ENCODE data around the gene EDNRA. TPM values are rescaled to one million over a fixed set of nuclear protein-coding genes. Genes with fewer than 3 reads are reported as not detected.

The EDNRA gene
- total RNA-seq, 1 experiment from 2014 or later: 0.16 TPM

DNA sequence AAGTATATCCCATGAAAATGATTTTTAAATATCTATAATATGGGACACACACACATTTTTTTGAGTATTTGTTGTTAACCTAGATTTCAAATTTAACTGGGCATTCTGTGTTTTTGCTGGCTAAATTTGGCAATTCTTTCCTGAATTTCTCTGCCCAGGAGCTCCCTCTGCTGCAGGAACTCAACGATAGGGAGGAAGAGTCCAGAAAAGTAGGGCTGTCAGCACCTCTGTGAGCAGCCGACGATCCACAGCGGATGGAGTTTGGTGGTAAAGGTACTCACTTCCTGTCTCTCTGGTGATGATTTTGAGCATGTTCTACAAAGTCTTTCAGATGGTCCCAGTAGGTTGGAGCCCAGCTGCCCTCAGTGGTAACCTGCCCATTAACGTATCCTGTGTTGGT lies 113.2 kb downstream of the EDNRA start:
- H3K27me3 ChIP-seq: no peaks in the 10 kb centered on the region
- DNase-seq: no peak
- no peaks in the 10 kb centered on the region for H3K36me3 ChIP-seq
- no peak overlapping the region for H3K4me3 ChIP-seq
- H3K9me3 ChIP-seq: no peaks in the 10 kb centered on the region

Other genes starting within 250 kb of the EDNRA start
- gene TMEM184C, start 136.3 kb downstream of the EDNRA start, total RNA-seq (2014; rRNA removed; shearing (Covaris generic); ENCODE audit: low replicate concordance): 12.6 and 25.9 TPM in 2 replicates
- 3.1 and 3.9 TPM in 2 replicates for gene PRMT9, start 203.1 kb downstream of the EDNRA start, total RNA-seq (2014; rRNA removed; shearing (Covaris generic); ENCODE audit: low replicate concordance)